Eye (tissue), 1 donor: ENCODE measurements around the gene MYH9.
"Not testable (repeated sequence)": the region's sequence is repeated elsewhere in the genome, so short reads cannot be mapped to it uniquely, and the experiment has no call there.

Source experiments
- DNase-seq: peaks from one replicate; pipeline ENCODE4 v3.0.0-alpha.2; 2015

MYH9 gene

DNA sequence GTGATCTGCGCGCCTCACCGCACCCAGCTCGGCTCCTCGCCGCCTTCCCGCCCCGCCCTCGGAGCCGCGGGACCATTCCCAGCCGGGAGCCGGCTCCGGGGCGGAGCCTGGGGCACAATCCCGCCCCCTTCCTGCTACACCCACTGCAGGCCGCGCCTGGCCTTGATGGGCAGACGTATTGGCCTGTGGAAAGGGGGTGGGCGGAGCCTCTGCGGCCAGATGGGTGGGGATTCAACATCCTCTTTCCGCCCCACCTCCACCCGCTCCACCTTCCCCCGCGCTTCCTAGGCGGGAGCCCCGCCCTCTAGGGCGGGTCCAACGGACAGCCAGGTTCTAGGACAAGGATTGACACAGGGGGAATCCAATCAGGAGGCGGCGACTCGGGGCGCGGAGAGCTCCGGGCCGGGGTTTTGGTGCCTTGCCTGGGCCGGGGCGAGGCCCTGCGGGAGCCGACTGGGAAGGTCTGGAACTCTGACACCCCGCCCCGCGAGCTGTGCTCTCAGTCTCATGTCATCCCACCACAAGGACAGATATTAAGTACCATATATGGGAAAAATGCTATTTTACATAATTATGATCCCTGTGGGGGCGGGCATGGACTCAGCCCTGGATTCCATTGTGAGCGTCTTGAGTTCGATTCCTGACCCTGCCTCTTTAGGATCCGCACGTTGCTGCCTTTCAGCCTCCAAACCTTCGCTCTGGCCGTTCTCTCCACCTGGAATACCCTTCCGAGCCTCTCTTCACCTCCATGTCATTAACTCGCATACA lies at the start of gene MYH9:
TSS of gene MYH9 (minus strand) at position 9 of the 768 bp plus-strand sequence. CDS start 38,731 bp downstream, outside the sequence.
- DNase-seq: peak; percentile 100

GRCh38 chr22:36435516-36436415 lies 48.0 kb upstream of the MYH9 start:
- DNase-seq: no peak

DNA sequence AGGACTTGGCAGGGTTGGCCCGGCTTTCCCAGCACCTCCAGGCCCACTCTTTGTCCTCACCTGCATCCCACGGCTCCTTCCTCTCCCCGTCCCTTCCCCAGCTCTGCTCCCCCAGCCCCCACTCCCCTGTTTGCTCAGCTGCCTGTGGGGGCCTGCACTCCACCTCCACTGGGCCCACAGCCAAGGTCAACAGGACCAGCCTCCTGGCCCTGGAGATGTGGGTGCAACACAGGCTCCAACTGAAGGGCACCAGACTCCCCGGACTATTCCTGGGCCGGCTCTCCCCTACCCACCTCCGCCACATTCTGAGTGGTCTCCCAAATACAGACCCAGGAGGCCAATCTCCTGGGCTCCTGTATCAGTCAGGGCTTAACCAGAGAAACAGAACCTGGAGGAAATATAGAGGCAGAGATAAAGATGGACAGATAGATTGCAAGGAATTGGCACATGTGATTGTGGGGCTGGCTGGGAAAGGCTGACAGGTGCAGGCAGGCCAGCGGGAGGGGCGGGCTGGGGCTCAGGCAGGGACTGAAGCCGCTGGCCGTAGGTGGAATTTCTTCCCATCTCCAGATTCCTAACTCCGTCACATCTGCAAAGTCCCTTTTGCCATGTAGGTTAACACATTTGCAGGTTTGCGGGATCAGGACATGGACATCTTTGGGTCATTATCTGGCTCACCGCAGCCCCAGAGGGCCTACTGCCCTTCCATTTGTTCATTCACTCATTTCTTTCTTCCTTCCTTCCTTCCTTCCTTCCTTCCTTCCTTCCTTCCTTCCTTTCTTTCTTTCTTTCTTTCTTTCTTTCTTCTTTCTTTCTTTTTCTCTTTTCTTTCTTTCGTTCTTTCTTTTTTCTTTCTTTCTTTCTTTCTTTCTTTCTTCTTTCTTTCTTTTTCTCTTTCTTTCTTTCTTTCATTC lies 45.8 kb upstream of the MYH9 start:
- no peak for DNase-seq

- no peak for DNase-seq
Observed at GRCh38 chr22:36432592-36433317, 45.0 kb upstream of the MYH9 start.

GRCh38 chr22:36431977-36432376 lies 44.2 kb upstream of the MYH9 start:
- DNase-seq: no peak

DNA sequence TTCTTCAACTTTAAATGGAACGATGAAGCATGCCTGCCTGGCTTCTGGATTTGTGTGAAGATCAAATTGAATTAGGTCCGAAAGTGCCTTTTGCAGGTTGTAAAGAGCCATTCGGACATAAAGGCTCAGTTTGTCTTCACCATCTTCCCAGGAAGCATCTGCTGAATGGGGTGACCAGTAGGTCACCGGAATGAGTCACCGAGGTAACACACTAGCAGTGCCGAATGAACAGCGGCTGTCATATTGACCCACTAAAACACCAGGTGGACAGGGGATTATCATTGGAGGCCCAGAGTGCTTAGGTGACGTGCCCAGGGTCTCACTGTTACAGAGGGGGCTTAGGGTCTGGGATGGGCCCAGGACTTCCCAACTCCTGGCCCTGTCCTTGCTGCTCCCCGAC lies 43.1 kb upstream of the MYH9 start:
- DNase-seq: no peak

DNA sequence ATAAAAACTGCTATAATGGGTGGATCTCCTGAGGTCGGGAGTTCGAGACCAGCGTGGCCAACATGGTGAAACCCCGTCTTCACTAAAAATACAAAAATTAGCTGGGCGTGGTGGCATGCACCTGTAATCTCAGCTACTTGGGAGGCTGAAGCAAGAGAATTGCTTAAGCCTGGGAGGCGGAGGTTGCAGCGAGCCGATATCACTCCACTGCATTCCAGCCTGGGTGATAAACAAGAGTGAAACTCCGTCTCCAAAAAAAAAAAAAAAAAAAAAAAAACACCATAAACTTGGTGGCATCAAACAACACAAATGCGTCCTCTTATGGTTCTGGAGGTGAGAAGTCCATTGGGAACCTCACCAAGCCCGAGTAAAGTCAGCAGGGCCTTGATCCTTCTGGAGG lies 40.2 kb upstream of the MYH9 start:
- not testable (repeated sequence) for DNase-seq

DNA sequence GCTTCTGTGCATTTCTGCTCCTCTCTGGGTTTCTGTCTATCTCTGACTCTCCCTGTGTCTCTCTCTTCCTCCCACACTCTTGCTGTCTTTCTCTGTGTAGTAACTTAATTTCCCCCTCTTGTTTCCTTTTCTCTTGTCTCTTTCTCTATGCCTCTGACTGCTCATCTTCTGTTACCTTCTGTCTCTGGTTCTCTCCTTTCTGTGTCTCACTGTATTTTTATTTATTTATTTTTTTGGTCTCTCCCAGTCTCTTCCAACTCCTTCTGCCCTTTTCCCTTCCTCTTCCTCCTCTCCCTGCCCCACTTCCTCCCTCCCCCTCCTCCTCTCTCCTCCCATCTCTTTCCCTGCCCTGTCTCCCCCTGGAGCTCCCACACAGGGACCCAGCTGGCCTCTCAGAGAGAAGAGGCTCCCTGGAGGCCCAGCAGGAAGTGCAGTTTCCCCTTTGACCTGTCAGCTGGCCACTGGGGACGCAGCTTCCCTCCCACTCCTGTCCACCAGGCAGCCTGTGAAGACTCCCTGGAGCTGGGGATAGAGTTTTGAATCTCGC lies 38.3 kb upstream of the MYH9 start:
- DNase-seq: peak; percentile 71

- no peak for DNase-seq
Observed at GRCh38 chr22:36424901-36425579, 37.3 kb upstream of the MYH9 start.

DNA sequence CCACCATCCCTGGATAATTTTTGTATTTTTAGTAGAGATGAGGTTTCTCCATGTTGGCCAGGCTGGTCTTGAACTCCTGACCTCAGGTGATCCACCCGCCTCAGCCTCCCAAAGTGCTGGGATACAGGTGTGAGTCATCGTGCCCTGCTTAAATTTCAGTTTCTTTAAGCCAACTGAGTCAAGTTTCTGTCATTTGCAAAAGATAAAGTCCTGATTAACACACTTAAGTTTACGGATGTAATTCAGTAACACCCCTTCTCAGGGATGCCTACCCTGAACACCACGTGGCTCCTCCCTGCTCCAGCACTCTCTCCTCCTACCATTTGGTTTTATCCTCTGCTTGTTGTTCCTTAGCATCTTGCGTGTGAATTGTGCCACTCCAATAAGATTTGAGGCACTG lies 36.7 kb upstream of the MYH9 start:
- not testable (repeated sequence) for DNase-seq

- no peak for DNase-seq
Observed at GRCh38 chr22:36423461-36424404, 36.0 kb upstream of the MYH9 start.

DNA sequence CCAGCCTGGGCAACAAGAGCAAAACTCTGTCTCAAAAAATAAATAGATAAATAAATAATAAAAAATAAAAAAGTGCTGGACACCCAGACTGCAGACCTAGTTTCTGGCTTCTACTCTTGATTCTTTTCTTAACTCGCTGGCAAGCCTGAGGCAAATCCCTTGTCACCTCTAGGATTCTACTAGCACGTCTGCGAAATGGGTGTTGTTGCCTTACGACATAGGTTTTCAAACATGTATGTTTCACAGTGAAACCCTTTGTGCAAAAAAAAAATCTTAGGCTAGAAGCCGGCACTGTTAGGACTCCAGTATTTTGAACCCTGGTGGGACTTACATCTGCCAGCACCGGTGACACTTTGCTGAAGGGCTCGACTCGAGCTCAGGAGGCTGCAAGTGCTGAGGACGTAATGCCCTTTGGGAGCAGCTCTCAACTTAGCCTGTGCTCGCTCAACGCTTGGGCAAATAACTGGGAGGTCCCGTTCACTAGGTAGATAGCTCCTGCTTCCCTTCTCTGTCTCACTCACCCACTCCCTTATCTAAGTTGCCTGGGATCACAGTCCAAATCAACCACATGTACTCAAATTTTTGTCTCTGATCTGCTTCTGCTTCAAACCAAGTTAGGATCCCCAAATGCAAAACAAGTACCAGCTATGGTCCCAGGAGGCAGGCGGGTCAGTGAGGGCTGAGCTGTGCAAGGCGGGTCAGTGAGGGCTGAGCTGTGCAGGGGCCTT lies 34.7 kb upstream of the MYH9 start:
- no peak for DNase-seq

DNA sequence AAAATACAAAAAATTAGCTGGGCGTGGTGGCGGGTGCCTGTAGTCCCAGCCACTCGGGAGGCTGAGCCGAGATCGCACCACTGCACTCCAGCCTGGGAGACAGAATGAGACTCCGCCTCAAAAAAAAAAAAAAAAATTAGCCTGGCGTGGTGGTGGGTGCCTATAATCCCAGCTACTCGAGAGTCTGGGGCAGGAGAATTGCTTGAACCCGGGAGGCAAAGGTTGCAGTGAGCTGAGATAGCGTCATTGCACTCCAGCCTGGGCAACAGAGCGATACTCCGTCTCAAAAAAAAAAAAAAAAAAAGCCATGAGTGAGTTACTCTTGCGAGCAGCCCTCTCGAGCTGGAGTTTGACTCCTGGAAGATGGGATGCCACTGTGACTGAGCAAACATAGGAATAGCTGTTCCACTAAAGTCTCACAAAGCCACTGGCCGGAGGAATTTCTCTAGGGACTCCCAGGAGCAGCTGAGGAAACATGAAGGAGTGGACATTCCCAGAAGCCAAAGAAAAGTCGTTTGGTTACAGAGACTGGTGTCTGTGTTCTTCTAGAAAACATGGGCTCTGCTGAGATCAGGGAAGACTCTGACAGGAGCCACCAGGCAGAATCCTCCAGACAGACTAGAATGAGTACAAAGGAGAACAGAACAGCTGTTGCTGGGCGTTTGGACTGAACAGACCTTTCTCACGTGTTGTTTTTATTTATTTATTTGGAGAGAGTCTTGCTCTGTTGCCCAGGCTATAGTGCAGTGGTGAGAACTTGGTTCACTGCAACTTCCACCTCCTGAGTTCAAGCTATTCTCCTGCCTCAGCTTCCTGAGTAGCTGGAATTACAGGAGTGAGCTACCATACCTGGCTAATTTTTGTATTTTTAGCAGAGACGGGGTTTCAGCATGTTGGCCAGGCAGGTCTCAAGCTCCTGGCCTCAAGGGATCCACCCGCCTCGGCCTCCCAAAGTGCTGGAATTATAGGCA lies 32.4 kb upstream of the MYH9 start:
- no peak for DNase-seq

- peak; percentile 70 for DNase-seq
Observed at GRCh38 chr22:36419177-36419911, 31.6 kb upstream of the MYH9 start.

GRCh38 chr22:36417281-36417686 lies 29.5 kb upstream of the MYH9 start:
- DNase-seq: no peak

DNA sequence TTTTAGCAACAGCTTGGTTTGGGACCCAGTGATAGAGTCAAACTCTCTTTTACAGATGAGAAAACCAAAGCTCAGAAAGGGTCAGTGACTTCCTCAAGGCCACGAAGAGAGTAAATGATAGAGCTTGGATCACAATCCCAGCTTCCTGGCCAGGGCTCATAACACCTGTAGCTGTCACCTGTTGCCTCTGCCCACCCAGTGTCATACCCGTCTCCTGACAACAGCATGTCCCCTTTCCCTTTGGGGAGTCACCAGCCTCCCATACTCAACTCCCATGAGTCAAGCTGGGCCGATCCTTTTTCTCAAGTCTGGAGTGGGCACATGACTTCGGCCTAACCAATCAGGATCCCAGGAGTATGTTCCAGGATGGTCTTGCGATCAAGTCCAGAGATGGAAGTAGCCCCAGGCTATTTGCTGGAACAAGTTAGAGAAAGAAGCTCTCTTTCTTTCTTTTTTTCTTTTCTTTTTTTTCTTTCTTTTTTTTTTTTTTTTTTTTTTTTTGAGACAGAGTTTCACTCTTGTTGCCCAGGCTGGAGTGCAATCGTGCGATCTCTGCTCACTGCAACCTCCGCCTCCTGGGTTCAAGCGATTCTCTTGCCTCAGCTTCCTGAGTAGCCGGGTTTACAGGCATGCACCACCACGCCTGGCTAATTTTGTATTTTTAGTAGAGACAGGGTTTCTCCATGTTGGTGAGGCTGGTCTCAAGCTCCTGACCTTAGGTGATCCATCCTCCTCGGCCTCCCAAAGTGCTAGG lies 27.8 kb upstream of the MYH9 start:
- no peak for DNase-seq
